OCI-LY1 (cell line): ENCODE measurements around the gene GNAO1.

Experiments
- CTCF ChIP-seq: fragments of 200-600 bp; sonication (generic), shearing (Covaris generic); IDR thresholded peaks from 2 replicates; pipeline ENCODE4 v1.5.1; 2017; ENCODE audit warnings: mild to moderate bottlenecking, antibody characterized with exemption, low read length, moderate library complexity, mixed read lengths
- EZH2 ChIP-seq: fragments of 200-600 bp; sonication (generic), shearing (Covaris generic); IDR thresholded peaks from 2 replicates; pipeline ENCODE4 v1.8.0; 2017; ENCODE audit warnings: borderline replicate concordance, mixed run types, mild to moderate bottlenecking, antibody characterized with exemption, low read length, moderate library complexity, mixed read lengths

- no peak for TF ChIP-seq CTCF
- TF ChIP-seq EZH2: no peak
Observed at GRCh38 chr16:56355221-56355620, 163.9 kb downstream of the GNAO1 start.
